Prostate gland (tissue), 2 donors: ENCODE results near the gene ARRB1.

Source experiments
- CTCF ChIP-seq, 4 experiments: fragments of 200-600 bp in 2 of 4; fragments of 450-650 bp in 2 of 4; sonication (generic) in 2 of 4; IDR thresholded peaks; 1 replicate in 3 of 4; 2 replicates in 1 of 4; pipeline ENCODE4 v1.5.1; 2016 to 2019; ENCODE audit warnings: antibody characterized with exemption in 4 of 4, mild to moderate bottlenecking in 2 of 4, moderate library complexity in 2 of 4
- POLR2AphosphoS5 ChIP-seq: sonication (generic); formaldehyde crosslinking; IDR thresholded peaks from one replicate; pipeline ENCODE4 v1.6.1; 2017; ENCODE audit warnings: antibody characterized with exemption

GRCh38 chr11:75305993-75306392, 45.5 kb downstream of the ARRB1 start:
- TF ChIP-seq CTCF (IDR thresholded peaks at IDR 0.05): no peak
- no peak for TF ChIP-seq POLR2AphosphoS5
